ENCODE measurements around the gene KCNN4. TPM values are rescaled to one million over a fixed set of nuclear protein-coding genes. Genes with fewer than 3 reads are reported as not detected.
A peak's percentile ranks its signal among the peaks of the same experiment; 100 is the strongest.

KCNN4 gene
- total RNA-seq, 1 donor from 2014 or later: 0.38 TPM

DNA sequence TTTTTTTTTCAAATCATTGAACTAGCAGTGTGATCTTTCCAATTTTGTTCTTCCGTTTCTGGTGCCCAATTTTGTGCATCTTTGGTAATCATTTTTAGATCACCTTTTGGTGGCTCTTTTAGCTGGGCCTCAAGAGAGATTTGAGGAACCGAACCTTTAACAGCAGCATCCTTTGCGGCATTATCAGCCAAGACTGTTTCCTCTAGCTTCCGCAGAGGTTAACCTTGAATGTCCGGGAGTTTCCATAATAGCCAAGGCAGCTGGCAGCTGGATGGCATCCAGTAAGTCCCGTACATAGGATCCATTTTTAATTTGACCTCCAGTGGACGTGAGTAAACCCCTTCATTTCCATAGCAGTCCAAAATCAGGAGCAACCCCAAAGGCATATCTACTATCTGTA is 55.3 kb downstream of the KCNN4 start:
- Histone ChIP-seq H3K36me3 (peaks cover 19% of the 10 kb centered on the region), H3K4me3 (no peak overlapping the region), H3K27ac (replicated peaks) (peak overlapping the region; percentile 63), H3K4me1 (peaks cover 25% of the 10 kb centered on the region), H3K27me3 (ENCODE audit: low read depth) (no peaks in the 10 kb centered on the region), H3K9me3 (replicated peaks) (no peaks in the 10 kb centered on the region)
- TF ChIP-seq, protein P1, sequence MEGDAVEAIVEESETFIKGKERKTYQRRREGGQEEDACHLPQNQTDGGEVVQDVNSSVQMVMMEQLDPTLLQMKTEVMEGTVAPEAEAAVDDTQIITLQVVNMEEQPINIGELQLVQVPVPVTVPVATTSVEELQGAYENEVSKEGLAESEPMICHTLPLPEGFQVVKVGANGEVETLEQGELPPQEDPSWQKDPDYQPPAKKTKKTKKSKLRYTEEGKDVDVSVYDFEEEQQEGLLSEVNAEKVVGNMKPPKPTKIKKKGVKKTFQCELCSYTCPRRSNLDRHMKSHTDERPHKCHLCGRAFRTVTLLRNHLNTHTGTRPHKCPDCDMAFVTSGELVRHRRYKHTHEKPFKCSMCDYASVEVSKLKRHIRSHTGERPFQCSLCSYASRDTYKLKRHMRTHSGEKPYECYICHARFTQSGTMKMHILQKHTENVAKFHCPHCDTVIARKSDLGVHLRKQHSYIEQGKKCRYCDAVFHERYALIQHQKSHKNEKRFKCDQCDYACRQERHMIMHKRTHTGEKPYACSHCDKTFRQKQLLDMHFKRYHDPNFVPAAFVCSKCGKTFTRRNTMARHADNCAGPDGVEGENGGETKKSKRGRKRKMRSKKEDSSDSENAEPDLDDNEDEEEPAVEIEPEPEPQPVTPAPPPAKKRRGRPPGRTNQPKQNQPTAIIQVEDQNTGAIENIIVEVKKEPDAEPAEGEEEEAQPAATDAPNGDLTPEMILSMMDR (IDR thresholded peaks at IDR 0.05; ENCODE audit: borderline replicate concordance): no peak
- intact Hi-C loops (cut with micrococcal nuclease): no loop called here
- no peak for DNase-seq

DNA sequence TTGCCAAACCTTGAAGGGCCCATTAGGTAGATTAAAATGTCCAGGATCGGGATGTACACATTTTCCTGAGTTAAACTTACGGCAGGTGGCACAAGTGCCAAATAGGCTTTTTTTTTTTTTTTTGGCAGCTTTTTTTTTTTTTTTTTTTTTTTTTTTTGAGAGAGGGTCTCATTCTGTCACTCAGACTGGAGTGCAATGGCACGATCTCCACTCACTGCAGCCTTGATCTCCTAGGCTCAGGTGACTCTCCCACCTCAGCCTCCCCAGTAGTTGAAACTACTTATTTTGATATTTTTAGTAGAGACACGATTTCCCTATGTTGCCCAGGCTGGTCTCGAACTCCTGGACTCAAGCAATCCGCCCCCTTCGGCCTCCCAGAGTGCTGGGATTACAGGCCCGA is 55.9 kb downstream of the KCNN4 start:
- Histone ChIP-seq H3K27ac (replicated peaks) (no peak overlapping the region), H3K27me3 (ENCODE audit: low read depth) (no peaks in the 10 kb centered on the region), H3K36me3 (peaks cover 15% of the 10 kb centered on the region), H3K4me3 (no peak overlapping the region), H3K9me3 (replicated peaks) (no peaks in the 10 kb centered on the region), H3K4me1 (peaks cover 25% of the 10 kb centered on the region)
- DNase-seq: no peak
- intact Hi-C loops (cut with micrococcal nuclease): no loop called here
- TF ChIP-seq, protein P1 (IDR thresholded peaks at IDR 0.05; ENCODE audit: borderline replicate concordance): no peak

DNA sequence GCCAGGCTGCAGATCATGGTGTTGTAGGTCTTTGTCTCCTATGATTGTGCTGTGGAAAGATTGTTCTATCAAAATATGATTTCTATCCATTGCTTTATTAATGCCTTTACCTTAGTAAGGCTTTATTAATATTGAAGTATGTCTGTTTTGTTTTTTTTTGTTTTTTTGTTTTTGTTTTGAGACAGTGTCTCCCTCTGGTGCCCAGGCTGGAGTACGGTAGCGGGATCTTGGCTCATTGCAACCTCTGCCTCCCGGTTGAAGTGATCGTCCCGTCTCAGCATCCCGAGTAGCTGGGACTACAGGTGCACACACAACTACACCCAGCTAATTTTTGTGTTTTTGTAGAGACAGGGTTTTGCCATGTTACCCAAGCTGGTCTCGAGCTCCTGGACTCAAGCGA is 57.2 kb downstream of the KCNN4 start:
- Histone ChIP-seq H3K36me3 (peaks cover 2% of the 10 kb centered on the region), H3K4me1 (peaks cover 25% of the 10 kb centered on the region), H3K27me3 (ENCODE audit: low read depth) (no peaks in the 10 kb centered on the region), H3K9me3 (replicated peaks) (no peaks in the 10 kb centered on the region), H3K4me3 (no peak overlapping the region), H3K27ac (replicated peaks) (no peak overlapping the region)
- intact Hi-C loops (cut with micrococcal nuclease): no loop called here
- DNase-seq: no peak
- TF ChIP-seq, protein P1 (IDR thresholded peaks at IDR 0.05; ENCODE audit: borderline replicate concordance): no peak

DNA sequence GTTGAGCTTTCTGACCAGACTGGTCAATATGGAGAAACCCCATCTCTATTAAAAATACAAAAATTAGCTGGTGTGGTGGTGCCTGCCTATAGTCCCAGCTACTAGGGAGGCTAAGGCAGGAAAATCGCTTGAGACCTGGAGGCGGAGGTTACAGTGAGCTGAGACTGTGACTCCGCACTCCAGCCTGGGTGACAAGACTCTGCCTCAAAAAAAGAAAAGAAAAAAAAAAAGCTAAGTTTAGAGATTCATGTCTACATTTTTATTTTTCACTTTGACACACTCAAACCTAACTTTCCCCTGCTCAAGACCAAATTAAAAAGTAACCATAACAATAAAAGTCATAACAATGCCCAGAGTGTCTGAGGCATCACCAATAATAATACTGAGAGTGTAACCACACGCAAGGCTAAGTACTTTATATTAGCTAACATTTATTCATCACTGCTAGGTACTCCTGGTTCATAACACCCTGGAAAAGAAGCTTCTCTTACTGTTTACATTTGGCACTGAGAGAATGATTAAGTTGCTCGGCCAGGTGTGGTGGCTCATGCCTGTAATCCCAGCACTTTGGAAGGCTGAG is 59.2 kb downstream of the KCNN4 start:
- intact Hi-C loops (cut with micrococcal nuclease): no loop called here
- Histone ChIP-seq H3K27me3 (ENCODE audit: low read depth) (no peaks in the 10 kb centered on the region), H3K9me3 (replicated peaks) (no peaks in the 10 kb centered on the region), H3K27ac (replicated peaks) (no peak overlapping the region), H3K4me3 (no peak overlapping the region), H3K36me3 (no peaks in the 10 kb centered on the region), H3K4me1 (peaks cover 15% of the 10 kb centered on the region)
- no peak for DNase-seq
- TF ChIP-seq, protein P1 (IDR thresholded peaks at IDR 0.05; ENCODE audit: borderline replicate concordance): no peak

DNA sequence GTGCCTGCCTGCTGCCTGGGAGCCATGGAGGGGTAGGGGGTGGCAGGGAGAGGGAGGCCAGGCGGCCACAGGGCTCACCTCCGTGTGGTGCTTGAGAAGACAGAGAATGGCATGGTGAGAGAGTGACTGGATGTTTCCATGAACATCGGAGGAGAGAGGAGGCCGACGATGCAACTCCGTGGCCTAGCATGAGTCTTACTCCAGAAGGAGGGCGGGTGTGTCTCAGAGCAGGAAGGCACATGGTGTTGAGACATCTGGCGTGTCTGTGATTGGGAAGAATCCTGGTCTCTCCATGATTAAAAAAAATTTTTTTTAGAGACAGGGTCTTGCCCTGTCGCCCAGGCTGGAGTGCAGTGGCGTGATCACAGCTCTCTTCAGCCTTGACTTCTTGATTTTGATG is 59.8 kb downstream of the KCNN4 start:
- TF ChIP-seq, protein P1 (IDR thresholded peaks at IDR 0.05; ENCODE audit: borderline replicate concordance): no peak
- Histone ChIP-seq H3K27ac (replicated peaks) (no peak overlapping the region), H3K4me1 (peaks cover 12% of the 10 kb centered on the region), H3K36me3 (no peaks in the 10 kb centered on the region), H3K27me3 (ENCODE audit: low read depth) (peaks cover under 1% of the 10 kb centered on the region), H3K4me3 (no peak overlapping the region), H3K9me3 (replicated peaks) (no peaks in the 10 kb centered on the region)
- DNase-seq: no peak
- intact Hi-C loops (cut with micrococcal nuclease): no loop called here

Data from left ventricle myocardium inferior (tissue), 1 donor.